Loucy (cell line): ENCODE results near the gene CHL1.

Experiments
- EZH2phosphoT487 ChIP-seq: fragments of 200-600 bp; IDR thresholded peaks from 2 replicates; pipeline ENCODE4 v1.6.1; 2018; ENCODE audit warnings: antibody characterized with exemption, mild to moderate bottlenecking, moderate library complexity, borderline replicate concordance
- TF ChIP-seq, protein P1 (sequence below): fragments of 200-600 bp; sonication (generic); conservative IDR thresholded peaks from 2 replicates; pipeline ENCODE4 v1.5.1; 2014; ENCODE audit warnings: mild to moderate bottlenecking, antibody characterized with exemption, low read length

- TF ChIP-seq, protein P1, sequence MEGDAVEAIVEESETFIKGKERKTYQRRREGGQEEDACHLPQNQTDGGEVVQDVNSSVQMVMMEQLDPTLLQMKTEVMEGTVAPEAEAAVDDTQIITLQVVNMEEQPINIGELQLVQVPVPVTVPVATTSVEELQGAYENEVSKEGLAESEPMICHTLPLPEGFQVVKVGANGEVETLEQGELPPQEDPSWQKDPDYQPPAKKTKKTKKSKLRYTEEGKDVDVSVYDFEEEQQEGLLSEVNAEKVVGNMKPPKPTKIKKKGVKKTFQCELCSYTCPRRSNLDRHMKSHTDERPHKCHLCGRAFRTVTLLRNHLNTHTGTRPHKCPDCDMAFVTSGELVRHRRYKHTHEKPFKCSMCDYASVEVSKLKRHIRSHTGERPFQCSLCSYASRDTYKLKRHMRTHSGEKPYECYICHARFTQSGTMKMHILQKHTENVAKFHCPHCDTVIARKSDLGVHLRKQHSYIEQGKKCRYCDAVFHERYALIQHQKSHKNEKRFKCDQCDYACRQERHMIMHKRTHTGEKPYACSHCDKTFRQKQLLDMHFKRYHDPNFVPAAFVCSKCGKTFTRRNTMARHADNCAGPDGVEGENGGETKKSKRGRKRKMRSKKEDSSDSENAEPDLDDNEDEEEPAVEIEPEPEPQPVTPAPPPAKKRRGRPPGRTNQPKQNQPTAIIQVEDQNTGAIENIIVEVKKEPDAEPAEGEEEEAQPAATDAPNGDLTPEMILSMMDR = no peak
- no peak for TF ChIP-seq EZH2phosphoT487
Observed at GRCh38 chr3:374459-374858, 177.9 kb downstream of the CHL1 start.
